NCI-H748 (cell line): ENCODE measurements around the gene ZNF593.

ENCODE experiments used
- DNase-seq: peaks from one replicate; lab custom pipeline; 2025; ENCODE audit not compliant: unreplicated experiment; lab: John Stamatoyannopoulos, UW

Gene ZNF593

DNA sequence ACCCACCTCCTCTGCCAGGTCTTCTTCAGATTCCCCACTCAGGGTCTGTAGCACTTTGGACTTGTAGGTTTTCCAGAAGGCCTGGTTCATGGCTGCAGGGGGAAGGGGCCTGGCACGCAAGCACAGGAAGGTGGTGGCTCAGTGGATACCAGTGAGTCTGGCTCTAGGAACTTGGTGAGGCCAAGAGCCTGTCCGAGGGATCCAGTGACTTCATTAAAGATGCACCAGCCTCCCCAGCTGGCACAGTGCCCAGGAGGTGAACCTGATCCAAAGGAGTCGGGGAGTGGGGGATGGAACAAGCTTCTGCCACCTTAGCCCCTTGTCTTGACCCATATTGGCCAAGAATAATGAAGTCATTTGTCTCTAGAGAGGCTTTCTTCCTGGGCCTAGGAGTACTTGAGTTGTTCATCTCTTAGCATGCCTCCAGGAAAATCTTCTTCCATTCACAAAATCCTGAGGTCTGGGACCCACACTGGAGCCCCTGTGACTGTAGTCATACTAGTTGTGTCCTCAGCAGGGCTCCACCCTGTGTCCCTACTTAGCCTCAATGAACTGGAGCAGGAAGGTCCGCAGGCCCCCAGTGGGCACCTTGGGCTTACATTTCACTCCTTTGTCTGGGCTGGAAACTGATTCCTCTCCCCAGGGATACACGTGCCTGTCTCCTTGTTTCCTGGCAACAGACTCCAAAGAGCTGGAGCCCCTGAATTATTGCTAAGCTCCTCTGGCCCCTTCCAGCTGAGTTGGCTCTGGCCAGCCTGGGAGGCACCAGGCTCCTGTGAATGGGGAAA lies 1.1 kb upstream of the ZNF593 start, which contains the start of gene C1orf232:
Gene C1orf232, minus strand, starts transcription at position 554 of the 788 bp plus-strand sequence. Its CDS starts 464 bp downstream, at position 90.
- DNase-seq: peak; percentile 34

DNA sequence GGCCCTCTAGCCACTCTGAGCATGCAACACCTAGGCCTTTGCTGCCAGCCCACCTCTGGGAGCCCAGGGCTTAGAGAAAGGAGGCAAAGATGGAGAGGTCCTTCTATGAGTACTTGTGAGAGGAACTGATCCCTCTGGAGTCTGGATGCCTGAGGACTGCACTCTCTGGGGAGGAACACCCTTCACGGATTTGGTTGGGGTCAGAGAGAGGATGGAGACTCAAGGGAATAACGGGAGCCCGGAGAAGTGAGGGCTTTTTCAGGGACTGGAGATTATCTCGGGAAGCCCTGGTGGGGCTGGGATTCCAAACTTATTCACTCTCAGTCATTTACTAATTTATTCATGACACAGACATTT lies 532 bp upstream of the ZNF593 start:
- no peak for DNase-seq

DNA sequence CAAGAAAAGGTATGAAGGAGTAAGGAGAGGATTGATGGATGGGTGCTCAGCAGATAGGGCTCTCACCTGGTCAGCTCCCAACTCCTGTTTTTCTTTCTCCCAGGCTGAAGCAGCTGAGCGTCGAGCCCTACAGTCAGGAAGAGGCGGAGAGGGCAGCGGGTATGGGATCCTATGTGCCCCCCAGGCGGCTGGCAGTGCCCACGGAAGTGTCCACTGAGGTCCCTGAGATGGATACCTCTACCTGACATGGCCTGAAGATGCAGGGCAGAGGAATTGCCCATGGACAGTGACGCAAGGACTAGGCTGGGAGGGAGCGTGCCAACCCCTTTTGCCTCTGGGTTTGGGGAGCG lies 739 bp downstream of the ZNF593 start:
- DNase-seq: no peak

DNA sequence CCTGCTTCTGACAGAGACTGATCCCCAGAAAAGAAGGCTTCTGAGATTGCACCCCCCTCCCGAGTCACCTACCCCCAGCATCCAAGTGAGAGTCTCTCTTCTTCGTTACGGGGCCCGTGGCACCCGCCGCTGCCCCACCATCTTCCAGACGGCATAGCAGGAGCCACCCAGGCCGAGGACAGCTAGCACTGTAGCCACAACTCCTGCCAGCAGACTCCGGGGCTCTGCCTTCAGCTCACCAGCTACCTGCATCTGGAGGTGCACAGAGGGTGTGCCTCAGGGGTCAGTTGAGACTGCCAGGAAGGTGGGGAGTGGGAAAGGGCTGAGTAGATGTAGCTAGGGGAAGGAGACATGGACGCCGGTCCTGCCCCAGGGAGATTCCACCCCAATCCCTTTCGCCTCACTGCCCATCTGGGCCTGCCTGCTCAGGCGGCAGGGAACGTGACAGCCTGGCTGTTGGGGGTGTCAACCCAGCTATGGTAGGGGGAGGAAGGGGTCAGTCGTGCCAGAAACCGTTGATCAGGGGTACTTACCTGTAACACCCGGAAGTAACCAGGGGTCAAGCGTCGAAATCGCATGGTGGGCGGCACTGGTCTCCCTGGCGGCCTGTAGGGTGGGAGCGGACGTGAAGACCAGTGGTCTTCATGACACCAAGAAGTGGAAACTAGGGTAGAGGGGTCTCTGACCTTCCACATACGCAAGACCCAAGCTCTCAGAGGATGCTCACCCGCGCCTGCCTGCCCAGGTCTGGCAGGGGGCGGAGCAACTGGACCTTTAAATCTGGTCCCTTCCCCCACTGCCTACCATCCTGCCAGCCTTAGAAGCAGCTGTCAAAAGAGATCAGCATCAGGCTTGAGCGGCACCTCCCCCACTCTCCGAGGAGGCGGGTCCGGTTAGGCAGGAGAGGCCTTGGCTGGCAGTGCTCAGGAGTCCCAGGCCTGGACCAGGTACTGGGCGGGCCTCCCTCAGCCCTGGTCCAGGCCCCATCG lies 1.7 kb downstream of the ZNF593 start, which contains the start of gene ZNF593OS:
Gene ZNF593OS, minus strand, starts transcription at position 749 of the 989 bp plus-strand sequence. Its CDS starts 171 bp downstream, at position 578.
- DNase-seq: no peak

DNA sequence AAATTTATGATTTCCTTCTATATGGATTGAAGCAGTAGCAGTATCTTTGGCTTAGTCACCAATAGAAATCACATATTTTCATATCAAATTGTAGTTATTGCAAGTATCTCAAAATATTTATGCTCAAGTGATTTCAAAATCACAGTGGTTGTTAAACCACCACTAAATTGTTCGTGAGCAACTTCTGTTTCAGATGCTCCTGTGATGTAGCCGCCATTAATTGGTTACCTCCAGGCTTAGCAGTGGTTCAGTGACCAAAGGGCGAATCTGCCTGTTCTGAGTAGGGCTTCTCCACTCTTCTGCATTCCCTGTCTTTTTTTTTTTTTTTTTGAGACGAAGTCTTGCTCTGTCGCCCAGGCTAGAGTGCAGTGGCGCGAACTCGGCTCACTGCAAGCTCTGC lies 5.6 kb downstream of the ZNF593 start:
- no peak for DNase-seq

DNA sequence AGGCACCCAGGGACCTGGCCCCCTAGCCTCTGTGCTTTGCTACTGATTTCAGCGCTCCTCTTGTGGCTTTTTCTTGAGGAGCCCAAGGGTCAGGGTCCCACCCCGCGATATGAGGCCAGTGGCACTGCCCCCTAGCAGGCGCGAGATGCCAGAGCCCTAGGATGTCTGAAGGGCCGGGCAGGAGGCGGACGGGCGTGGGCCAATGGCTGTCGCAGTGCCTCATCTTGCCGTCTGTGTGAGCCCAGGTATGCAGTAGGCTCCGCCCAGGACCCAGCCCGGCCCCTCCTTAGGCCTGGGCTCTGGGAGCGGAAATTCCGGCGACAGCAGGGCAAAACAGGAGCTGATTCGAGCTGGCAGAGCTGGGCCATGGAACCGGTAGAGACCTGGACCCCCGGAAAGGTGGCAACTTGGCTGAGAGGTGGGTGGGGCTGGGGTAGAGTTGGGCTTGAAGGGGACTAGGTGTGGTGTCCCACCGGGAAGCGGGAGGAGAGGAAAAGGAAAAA lies 7.5 kb downstream of the ZNF593 start, which contains the start of gene CNKSR1:
Gene CNKSR1, plus strand, starts transcription at position 310 of the 503 bp plus-strand sequence. Its CDS starts 57 bp downstream, at position 367.
- DNase-seq: no peak

DNA sequence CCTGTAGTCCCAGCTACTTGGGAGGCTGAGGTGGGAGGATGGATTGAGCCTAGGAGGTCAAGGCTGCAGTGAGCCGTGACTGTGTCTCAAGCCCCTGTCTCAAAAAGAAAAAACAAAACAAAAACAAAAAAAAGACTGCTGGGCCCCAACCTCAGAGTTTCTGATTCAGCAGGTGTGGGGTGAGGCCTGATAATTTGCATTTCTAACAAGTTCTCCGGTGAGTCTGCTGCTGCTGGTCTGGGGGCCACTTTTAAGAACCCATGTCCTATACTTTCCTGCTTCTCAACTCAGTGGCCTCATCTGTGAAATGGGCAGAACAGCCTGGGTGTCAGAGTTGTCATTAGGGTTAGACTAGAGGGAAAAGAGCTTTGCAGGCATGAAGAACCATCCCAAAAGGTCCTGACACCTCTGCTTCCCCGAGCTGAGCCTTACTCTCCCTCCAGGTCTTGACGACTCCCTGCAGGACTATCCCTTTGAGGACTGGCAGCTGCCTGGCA lies 10.3 kb downstream of the ZNF593 start:
- DNase-seq: no peak

DNA sequence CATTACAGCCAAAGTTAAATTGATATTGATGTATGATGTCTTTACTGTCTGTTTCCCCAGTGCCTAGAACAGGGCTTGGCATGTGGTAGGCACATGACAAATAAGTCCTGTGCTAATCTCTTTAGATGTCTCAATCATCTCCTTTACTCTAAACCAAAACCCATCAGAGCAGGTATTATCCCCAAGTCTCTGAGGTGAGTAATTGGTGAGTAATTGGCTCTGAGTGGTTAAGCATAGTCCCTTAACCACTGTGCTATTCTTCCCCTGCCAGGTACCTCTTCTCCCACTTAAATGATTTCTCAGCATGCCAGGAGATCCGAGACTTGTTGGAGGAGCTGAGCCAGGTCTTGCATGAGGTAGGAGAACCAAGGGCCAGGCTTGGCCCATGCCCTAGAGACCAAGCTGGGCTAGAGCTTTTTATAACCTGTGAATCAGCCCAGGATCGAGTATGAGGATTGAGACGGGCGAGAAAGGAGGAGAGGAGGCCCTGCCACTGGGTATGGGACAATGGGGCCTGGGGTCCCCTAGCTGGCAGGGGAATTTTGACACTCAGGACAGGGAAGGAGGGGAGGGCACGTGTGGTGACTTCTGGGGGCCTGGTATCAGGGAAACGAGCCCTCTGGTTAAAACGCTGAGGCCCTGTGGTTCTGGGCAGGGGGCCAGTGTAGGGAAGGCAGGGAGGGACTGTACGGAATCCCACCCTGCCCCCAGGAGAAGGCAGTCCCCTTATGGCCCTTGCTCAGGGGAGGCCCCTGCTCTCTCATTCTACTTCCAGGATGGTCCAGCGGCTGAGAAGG lies 12.1 kb downstream of the ZNF593 start:
- DNase-seq: no peak

DNA sequence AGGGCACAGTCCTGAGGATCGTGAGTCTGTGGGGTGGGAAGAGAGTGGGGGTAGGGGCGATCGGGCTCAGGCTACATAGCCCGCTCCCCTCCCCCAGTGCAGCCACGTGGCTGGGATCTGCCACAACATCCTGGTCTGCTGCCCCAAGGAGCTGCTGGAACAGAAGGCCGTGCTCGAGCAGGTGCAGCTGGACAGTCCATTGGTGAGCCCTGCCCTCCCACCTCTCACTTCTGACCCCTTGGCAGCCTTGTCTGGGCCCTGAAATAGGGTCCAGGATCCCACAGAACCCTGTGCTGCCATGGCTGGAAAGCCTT lies 12.6 kb downstream of the ZNF593 start:
- DNase-seq: no peak

DNA sequence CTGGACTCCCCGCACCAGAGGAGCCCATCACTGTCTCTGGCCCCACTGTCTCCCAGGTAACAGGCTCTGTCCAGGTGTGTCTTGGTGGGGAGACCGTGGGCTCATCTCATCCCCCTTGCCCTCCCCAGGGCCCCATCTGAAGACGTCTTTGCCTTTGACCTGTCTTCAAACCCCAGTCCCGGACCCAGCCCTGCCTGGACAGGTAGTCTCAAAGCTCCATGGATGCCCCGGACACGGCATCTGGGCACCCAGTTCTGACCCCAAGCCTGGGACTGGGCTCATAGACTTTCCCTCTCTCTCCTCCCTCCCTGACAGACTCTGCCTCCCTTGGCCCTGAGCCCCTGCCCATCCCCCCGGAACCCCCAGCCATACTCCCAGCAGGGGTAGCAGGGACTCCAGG lies 14.4 kb downstream of the ZNF593 start:
- DNase-seq: no peak

DNA sequence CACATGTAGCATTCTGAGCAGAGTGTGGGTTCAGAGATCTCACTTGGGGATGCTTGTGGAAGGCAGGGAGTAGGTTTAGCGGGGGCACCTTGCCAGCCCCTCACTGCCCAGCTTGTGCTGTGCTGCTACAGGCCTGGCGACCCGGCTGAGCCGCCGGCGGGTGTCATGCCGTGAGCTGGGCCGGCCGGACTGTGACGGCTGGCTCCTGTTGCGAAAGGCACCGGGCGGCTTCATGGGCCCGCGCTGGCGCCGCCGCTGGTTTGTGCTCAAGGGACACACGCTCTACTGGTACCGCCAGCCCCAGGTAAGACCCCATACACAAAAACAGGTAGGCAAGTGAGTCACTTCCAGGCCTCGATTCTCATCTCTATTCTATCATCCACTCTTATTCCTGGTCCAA lies 15.2 kb downstream of the ZNF593 start:
- DNase-seq: no peak

DNA sequence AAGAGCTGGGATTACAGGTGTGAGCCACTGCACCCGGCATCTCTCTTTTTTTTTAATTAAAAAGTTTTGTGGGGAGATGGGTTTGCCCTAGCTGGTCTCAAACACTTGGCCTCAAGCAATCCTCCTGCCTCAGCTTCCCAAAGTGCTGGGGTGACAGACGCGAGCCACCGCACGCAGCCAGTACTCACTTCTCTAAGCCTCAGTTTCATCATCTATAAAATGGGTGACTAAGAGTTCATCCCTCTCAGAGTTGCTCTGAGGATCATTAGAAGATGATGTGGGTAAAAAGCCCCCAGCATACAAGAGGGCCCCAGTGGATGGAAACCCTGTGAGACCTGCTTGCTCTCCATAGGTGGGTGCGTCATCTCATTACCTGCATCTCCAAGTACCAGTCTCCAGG lies 18.2 kb downstream of the ZNF593 start:
- DNase-seq: no peak

DNA sequence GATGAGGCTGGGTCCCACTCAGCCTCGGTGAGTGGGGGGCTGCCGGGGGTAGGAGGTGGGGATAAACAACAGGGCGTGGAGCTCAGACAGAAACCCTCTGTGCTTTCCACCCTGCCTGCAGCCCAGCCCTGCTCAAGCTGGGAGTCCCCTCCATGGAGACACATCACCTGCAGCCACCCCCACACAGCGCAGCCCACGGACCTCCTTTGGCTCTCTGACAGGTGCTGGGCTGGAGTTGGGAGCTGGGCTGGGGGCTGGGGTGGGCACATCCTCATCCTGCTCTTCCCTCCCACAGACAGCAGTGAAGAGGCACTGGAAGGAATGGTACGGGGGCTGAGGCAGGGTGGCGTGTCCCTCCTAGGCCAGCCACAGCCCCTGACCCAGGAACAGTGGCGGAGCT lies 18.8 kb downstream of the ZNF593 start:
- DNase-seq: no peak

DNA sequence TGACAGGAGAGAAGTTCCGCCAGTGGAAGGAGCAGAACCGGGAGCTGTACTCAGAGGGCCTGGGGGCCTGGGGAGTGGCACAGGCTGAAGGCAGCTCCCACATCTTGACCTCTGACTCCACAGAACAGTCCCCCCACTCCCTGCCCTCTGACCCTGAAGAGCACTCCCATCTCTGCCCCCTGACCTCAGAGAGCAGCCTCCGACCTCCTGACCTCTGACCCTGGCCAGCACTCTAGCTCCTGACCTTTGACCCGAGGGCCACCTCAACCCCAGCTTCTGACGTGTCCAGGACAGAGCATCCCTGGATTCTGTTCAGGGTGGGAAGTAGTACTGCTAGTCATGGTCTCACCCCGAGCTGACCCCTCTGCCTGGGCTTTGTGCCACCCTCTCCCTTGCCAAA lies 19.6 kb downstream of the ZNF593 start:
- no peak for DNase-seq

DNA sequence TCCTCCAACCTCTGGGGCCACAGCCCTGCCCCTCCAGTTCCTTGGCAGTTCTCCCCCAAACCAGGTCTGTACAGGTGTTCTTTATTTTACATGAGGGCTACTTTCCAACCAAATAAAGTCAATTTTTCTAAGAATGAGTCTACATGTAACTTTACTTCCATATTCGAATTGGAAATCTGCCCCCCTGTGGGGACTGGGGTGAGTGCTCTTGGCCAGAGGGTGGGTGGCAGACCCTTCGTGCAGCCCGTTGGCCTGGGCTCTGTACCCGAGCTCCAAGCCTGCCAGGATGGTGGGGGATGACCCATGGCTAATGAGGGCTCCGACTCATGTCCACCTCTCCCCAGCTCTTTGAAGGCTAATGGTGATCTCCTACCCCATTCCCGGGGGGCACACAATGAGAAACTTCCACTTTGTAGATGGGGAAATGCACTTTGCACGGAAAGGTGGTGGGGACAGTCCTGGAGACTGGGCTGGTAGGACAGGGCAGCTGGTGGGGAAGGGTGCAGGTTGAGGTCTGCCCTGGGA lies 20.1 kb downstream of the ZNF593 start:
- DNase-seq: no peak

DNA sequence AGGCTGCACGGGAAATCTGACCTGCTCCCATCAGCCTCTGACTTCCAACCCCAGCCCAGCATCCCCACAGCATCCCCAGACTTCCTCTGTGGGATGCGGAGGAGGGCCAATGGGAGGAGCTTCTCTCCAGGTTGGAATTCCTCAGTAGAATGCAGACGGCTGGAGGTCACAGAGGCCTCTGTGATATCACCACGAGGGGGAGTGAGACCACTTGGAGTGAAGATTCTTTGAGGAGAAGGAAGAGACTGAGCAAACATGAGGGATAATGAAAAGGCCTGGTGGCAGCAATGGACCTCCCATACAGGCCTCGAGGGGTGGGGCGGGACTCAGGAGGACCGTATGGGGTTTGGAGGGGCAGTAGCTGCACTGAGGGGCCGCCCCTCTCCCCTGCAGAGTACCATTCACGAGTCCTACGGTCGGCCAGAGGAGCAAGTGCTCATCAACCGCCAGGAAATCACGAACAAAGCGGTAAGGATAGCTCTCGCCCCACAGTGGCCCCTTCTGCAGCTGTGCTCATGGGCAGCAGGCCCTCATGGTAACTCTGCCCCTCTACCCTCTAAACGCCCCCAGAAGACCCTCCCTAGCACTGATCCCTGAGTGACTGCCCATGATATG lies 20.8 kb downstream of the ZNF593 start, which contains the start of gene CATSPER4:
Gene CATSPER4, plus strand, starts transcription at position 230 of the 615 bp plus-strand sequence. Its CDS starts 26 bp downstream, at position 256.
- DNase-seq: peak; percentile 9

DNA sequence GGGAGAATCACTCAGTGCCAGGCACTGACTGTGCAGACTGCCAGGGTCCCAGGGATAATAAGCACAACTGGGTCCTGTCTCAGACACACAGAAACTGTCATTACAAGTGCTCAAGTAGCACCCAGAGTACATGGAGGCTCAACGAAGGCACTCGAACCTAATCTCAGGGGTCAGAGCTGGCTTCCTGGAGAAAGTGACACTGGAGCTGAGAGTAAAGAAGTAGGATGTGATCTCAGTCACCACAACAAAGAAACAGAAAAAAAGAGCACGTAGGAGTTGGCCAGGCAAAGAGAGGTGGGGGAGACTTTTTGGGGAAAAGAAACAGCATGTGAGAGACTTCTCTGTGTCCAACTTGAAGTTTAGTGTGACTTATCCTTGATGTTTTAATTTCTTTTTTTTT lies 22.0 kb downstream of the ZNF593 start:
- no peak for DNase-seq

DNA sequence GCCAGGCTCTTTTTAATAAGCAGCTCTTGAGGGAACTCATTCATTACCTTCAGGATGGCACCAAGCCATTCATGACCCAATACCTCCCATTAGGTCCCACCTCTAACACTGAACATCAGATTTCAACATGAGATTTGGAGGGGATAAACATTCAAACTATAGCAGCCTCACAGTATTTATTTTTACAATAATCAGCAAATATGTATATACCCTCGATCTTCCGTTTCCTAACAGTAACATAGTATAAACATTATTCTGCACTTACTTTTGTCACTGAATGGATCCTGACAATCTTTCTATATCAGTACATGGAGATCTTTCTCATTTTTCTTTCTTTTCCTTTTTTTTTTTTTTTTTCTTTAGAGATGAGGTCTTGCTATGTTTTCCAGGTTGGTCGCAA lies 26.1 kb downstream of the ZNF593 start:
- no peak for DNase-seq

DNA sequence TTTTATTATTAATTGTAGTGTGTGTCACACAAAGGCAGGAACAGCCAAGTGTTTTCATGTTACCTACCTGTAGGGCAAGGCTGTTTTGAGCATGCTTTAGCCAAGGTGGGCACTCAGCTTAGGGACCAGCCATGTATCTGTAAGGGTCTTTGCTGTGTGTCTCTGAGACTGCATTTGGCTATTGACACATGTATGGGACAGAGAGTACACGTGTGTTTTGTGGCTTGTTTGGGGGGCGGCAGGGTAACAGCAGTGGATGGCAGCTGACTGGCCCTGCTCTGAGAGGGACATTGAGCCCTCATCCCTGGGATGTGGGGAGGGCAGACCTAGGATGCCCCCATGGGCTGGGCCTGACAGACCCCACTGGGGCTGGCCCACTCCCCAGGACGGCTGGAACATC lies 27.6 kb downstream of the ZNF593 start:
- no peak for DNase-seq

DNA sequence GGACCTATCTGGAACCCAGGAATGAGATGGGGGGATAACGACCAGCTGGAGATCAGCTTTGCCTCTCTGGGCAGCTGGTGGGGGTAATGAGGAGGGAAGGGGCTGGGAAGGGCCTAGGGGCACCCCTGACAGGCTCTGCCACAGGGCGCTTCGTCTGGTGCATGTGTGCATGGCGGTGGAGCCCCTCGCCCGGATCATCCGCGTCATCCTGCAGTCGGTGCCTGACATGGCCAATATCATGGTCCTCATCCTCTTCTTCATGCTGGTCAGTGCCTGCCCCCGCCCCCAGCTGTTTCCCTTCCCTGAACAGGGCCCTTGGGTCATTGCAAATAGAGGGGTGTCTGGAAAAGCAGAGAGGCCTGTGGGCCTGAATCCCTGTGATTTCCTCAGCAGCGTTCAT lies 28.1 kb downstream of the ZNF593 start:
- DNase-seq: no peak
